Measurements from ENCODE around the gene SLX4IP.
A peak's percentile ranks its signal among the peaks of the same experiment; 100 is the strongest.

The SLX4IP gene

GRCh38 chr20:10433623-10434466 lies 1.3 kb upstream of the SLX4IP start, which contains the start of gene MKKS:
TSS of gene MKKS (minus strand) at chr20:10434222. CDS start at chr20:10413514, 20,708 bp downstream.
- Histone ChIP-seq H3K4me1 (ENCODE audit: low read length) (peaks cover 43% of the 10 kb centered on the region), H3K27me3 (ENCODE audit: low read depth, low read length) (no peaks in the 10 kb centered on the region), H3K79me2 (ENCODE audit: low read length) (peaks cover 54% of the 10 kb centered on the region), H3K27ac (ENCODE audit: low read length) (peak within 1 kb of the TSS; percentile 87), H3K9ac (ENCODE audit: low read length) (peak within 1 kb of the TSS; percentile 84), H3K4me2 (ENCODE audit: low read length) (peak within 1 kb of the TSS; percentile 87), H4K20me1 (ENCODE audit: insufficient read depth, low read length) (peaks cover 28% of the 10 kb centered on the region), H3K36me3 (replicated peaks; ENCODE audit: low read depth, low read length) (peaks cover 3% of the 10 kb centered on the region), H3K4me3 (ENCODE audit: low read length) (peak within 1 kb of the TSS; percentile 86), H3K9me3 (ENCODE audit: insufficient read depth, low read length) (no peaks in the 10 kb centered on the region), H2AFZ (ENCODE audit: low read depth, low read length) (peak within 1 kb of the TSS; percentile 96)
- TF ChIP-seq, protein P1, sequence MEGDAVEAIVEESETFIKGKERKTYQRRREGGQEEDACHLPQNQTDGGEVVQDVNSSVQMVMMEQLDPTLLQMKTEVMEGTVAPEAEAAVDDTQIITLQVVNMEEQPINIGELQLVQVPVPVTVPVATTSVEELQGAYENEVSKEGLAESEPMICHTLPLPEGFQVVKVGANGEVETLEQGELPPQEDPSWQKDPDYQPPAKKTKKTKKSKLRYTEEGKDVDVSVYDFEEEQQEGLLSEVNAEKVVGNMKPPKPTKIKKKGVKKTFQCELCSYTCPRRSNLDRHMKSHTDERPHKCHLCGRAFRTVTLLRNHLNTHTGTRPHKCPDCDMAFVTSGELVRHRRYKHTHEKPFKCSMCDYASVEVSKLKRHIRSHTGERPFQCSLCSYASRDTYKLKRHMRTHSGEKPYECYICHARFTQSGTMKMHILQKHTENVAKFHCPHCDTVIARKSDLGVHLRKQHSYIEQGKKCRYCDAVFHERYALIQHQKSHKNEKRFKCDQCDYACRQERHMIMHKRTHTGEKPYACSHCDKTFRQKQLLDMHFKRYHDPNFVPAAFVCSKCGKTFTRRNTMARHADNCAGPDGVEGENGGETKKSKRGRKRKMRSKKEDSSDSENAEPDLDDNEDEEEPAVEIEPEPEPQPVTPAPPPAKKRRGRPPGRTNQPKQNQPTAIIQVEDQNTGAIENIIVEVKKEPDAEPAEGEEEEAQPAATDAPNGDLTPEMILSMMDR (IDR thresholded peaks at IDR 0.05; ENCODE audit: low read depth, low read length), result no peak
- no peak for TF ChIP-seq EZH2phosphoT487 (IDR thresholded peaks at IDR 0.05; ENCODE audit: low read depth)

GRCh38 chr20:10434467-10434831 lies 656 bp upstream of the SLX4IP start:
- Histone ChIP-seq H3K27me3 (ENCODE audit: low read depth, low read length) (no peaks in the 10 kb centered on the region), H3K9me3 (ENCODE audit: insufficient read depth, low read length) (no peaks in the 10 kb centered on the region), H3K4me3 (ENCODE audit: low read length) (peak overlapping the region; percentile 86), H3K36me3 (replicated peaks; ENCODE audit: low read depth, low read length) (peaks cover 3% of the 10 kb centered on the region), H3K9ac (ENCODE audit: low read length) (peak overlapping the region; percentile 84), H3K27ac (ENCODE audit: low read length) (peak overlapping the region; percentile 87), H2AFZ (ENCODE audit: low read depth, low read length) (peak overlapping the region; percentile 96), H3K79me2 (ENCODE audit: low read length) (peaks cover 48% of the 10 kb centered on the region), H4K20me1 (ENCODE audit: insufficient read depth, low read length) (peaks cover 22% of the 10 kb centered on the region), H3K4me2 (ENCODE audit: low read length) (peak overlapping the region; percentile 87), H3K4me1 (ENCODE audit: low read length) (peaks cover 42% of the 10 kb centered on the region)
- TF ChIP-seq, protein P1 (IDR thresholded peaks at IDR 0.05; ENCODE audit: low read depth, low read length), result no peak
- no peak for TF ChIP-seq EZH2phosphoT487 (IDR thresholded peaks at IDR 0.05; ENCODE audit: low read depth)

DNA sequence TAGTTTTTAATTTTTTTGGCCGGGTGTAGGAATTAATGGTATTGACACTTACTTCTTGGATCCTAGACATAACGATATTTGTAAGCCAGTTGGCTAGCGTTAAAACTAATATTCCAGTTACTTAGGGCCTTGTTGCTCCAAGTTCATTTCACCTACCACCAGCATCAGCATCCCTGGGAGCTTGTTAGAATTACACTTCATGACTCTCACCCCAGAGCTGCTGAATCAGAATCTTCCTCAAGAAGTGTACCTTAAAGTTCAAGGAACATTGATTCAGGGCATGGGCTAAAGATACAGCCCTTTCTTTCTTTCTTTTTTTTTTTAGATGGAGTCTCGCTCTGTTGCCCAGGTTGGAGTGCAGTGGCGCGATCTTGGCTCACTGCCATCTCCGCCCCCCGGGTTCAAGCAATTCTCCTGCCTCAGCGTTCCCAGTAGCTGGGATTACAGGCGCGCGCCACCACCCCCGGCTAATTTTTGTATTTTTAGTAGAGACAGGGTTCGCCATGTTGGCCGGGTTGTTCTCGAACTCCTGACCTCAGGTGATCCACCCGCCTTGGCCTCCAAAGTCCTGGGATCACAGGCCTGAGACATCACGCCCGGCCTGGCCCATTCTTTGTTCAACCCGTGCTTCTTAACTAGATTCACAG lies 1.1 kb downstream of the SLX4IP start:
- Histone ChIP-seq H3K4me3 (ENCODE audit: low read length) (peak overlapping the region; percentile 86), H3K79me2 (ENCODE audit: low read length) (peaks cover 34% of the 10 kb centered on the region), H3K9me3 (ENCODE audit: insufficient read depth, low read length) (no peaks in the 10 kb centered on the region), H4K20me1 (ENCODE audit: insufficient read depth, low read length) (peaks cover 7% of the 10 kb centered on the region), H3K36me3 (replicated peaks; ENCODE audit: low read depth, low read length) (no peaks in the 10 kb centered on the region), H3K27ac (ENCODE audit: low read length) (no peak overlapping the region), H3K4me1 (ENCODE audit: low read length) (peaks cover 25% of the 10 kb centered on the region), H3K9ac (ENCODE audit: low read length) (peak overlapping the region; percentile 84; the same call in 1 of the 2 replicates), H3K4me2 (ENCODE audit: low read length) (peak overlapping the region; percentile 95), H3K27me3 (ENCODE audit: low read depth, low read length) (no peaks in the 10 kb centered on the region), H2AFZ (ENCODE audit: low read depth, low read length) (no peak overlapping the region)
- no peak for TF ChIP-seq EZH2phosphoT487 (IDR thresholded peaks at IDR 0.05; ENCODE audit: low read depth)
- TF ChIP-seq, protein P1 (IDR thresholded peaks at IDR 0.05; ENCODE audit: low read depth, low read length), result no peak

DNA sequence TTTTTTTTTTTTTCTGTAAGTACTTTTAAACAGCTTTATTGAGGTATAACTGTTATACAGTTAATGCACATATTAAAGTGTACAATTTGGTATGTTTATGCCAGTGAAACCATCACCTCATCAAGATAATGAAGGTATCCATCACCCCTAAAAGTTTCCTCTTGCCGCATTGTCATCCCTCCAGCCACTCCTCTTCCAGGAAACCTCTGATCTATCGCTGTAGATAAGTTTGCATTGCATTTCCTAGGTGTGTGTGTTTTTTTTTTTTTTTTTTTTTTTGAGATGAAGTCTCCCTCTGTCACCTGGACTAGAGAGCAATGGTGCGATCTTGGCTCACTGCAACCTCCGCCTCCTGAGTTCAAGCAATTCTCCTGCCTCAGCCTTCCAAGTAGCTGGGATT lies 3.1 kb downstream of the SLX4IP start:
- H3K27me3 ChIP-seq (ENCODE audit: low read depth, low read length), result no peaks in the 10 kb centered on the region
- no peak overlapping the region for H3K9ac ChIP-seq (ENCODE audit: low read length)
- no peak overlapping the region for H3K4me3 ChIP-seq (ENCODE audit: low read length)
- no peaks in the 10 kb centered on the region for H3K36me3 ChIP-seq (replicated peaks; ENCODE audit: low read depth, low read length)
- H4K20me1 ChIP-seq (ENCODE audit: insufficient read depth, low read length), result no peaks in the 10 kb centered on the region
- H3K27ac ChIP-seq (ENCODE audit: low read length), result no peak overlapping the region
- TF ChIP-seq EZH2phosphoT487 (IDR thresholded peaks at IDR 0.05; ENCODE audit: low read depth), result no peak
- TF ChIP-seq, protein P1 (IDR thresholded peaks at IDR 0.05; ENCODE audit: low read depth, low read length), result no peak
- H2AFZ ChIP-seq (ENCODE audit: low read depth, low read length), result no peak overlapping the region
- H3K4me1 ChIP-seq (ENCODE audit: low read length), result peaks cover 8% of the 10 kb centered on the region
- H3K79me2 ChIP-seq (ENCODE audit: low read length), result peaks cover 25% of the 10 kb centered on the region
- H3K4me2 ChIP-seq (ENCODE audit: low read length), result no peak overlapping the region
- no peaks in the 10 kb centered on the region for H3K9me3 ChIP-seq (ENCODE audit: insufficient read depth, low read length)
